Right atrium auricular region (tissue), 2 donors: Measurements from ENCODE around the gene SYT13. TPM values are rescaled to one million over a fixed set of nuclear protein-coding genes. Genes with fewer than 3 reads are reported as not detected.

ENCODE experiments used
- DNase-seq: peaks from one replicate; pipeline ENCODE4 v3.0.0-alpha.2; 2019; ENCODE audit warnings: low spot score
- H3K27ac ChIP-seq, 2 donors: fragments of 200-600 bp; sonication (generic); 1 replicate in 1 of 2; 2 replicates in 1 of 2; pipeline ENCODE4 v1.5.1; 2016 to 2019
- H3K27me3 ChIP-seq, 2 donors: fragments of 200-600 bp; sonication (generic); one replicate each; pipeline versions ENCODE4 v1.5.1 to v1.6.0; 2017 to 2019
- H3K36me3 ChIP-seq: fragments of 200-600 bp; sonication (generic); one replicate; pipeline ENCODE4 v1.5.1; 2016
- H3K4me1 ChIP-seq, 2 donors: fragments of 200-600 bp; sonication (generic); one replicate each; pipeline versions ENCODE4 v1.5.1 to v1.6.0; 2017 to 2019
- H3K4me3 ChIP-seq, 2 donors: fragments of 200-600 bp; sonication (generic); 1 replicate in 1 of 2; 2 replicates in 1 of 2; pipeline ENCODE4 v1.5.1; 2017 to 2019; ENCODE audit warnings: mild to moderate bottlenecking in 1 of 2, moderate library complexity in 1 of 2
- H3K9me3 ChIP-seq, 2 donors: fragments of 200-600 bp; sonication (generic); one replicate each; pipeline ENCODE4 v1.5.1; 2019
- total RNA-seq, 2 donors: library from RNA; depleted of rRNA; stranded (reverse); fragments of >200 nt; gene quantifications; one replicate each; pipeline ENCODE4 v1.1.0, GENCODE V29; 2016
- TF ChIP-seq, protein P1 (sequence below), 2 donors: fragments of 200-600 bp; sonication (generic); IDR thresholded peaks; one replicate each; pipeline ENCODE4 v1.5.1; 2019; ENCODE audit warnings: antibody characterized with exemption in 2 of 2

The SYT13 gene
- total RNA-seq, 2 donors from 2014 or later: 9.9 to 11.4 TPM

DNA sequence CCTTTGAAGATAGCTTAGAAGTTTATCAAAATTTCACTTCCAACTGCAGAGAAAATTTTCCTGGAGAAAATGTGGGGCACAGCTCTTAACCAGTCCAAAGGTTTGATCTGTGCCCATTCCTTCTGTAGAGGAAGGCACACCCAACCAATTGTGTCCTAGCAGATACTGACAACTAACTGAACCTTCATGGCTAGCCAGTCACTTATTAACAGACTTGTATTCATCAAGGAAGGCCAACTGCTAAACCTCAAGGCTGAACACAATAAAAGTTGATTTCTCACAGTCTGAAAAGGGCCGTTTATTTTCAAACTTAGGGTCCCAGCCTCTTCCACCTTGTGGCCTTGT is 19.5 kb downstream of the SYT13 start:
- TF ChIP-seq, protein P1, sequence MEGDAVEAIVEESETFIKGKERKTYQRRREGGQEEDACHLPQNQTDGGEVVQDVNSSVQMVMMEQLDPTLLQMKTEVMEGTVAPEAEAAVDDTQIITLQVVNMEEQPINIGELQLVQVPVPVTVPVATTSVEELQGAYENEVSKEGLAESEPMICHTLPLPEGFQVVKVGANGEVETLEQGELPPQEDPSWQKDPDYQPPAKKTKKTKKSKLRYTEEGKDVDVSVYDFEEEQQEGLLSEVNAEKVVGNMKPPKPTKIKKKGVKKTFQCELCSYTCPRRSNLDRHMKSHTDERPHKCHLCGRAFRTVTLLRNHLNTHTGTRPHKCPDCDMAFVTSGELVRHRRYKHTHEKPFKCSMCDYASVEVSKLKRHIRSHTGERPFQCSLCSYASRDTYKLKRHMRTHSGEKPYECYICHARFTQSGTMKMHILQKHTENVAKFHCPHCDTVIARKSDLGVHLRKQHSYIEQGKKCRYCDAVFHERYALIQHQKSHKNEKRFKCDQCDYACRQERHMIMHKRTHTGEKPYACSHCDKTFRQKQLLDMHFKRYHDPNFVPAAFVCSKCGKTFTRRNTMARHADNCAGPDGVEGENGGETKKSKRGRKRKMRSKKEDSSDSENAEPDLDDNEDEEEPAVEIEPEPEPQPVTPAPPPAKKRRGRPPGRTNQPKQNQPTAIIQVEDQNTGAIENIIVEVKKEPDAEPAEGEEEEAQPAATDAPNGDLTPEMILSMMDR (IDR thresholded peaks at IDR 0.05): no peak
- no peak overlapping the region for H3K4me3 ChIP-seq
- no peaks in the 10 kb centered on the region for H3K27me3 ChIP-seq
- H3K4me1 ChIP-seq: peaks cover 0 to 11% of the 10 kb centered on the region in 2 donors
- no peaks in the 10 kb centered on the region for H3K9me3 ChIP-seq
- no peaks in the 10 kb centered on the region for H3K36me3 ChIP-seq
- no peak for DNase-seq
- no peak overlapping the region for H3K27ac ChIP-seq

DNA sequence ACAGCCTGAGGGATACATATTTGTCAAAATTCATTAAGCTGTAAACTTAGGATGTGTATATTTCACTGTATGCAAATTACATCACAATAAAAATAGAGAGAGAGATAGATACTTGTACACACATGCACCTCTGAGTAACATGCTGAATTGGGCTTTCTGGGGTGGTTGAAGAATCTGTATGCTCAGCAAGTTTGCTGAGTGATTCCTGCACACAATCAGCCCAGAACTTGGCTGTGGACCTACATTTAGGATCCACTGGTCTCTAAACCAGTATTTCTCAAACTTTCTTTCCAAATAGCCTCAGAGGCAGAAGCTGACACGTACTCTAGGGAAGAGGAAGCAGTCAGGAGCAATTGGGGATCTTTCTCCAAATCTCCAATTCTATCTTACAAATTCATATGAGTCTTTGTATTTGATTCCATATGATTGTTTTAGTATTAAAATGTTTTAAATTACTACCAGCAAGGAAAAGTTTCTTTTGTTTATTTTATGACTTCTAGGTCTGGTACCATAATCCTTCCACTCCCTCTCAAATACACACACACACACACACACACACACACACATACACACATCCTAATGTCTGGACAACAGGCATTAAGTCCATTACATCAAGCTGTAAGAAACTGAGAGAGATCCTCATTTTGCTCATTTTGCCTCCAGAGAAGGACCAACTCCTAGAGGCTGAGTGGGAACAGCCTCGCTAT is 20.0 kb downstream of the SYT13 start:
- Histone ChIP-seq H3K4me3 (no peak overlapping the region), H3K9me3 (no peaks in the 10 kb centered on the region), H3K36me3 (no peaks in the 10 kb centered on the region), H3K4me1 (peaks cover 0 to 11% of the 10 kb centered on the region in 2 donors), H3K27ac (no peak overlapping the region), H3K27me3 (no peaks in the 10 kb centered on the region)
- DNase-seq: no peak
- TF ChIP-seq, protein P1 (IDR thresholded peaks at IDR 0.05): no peak

DNA sequence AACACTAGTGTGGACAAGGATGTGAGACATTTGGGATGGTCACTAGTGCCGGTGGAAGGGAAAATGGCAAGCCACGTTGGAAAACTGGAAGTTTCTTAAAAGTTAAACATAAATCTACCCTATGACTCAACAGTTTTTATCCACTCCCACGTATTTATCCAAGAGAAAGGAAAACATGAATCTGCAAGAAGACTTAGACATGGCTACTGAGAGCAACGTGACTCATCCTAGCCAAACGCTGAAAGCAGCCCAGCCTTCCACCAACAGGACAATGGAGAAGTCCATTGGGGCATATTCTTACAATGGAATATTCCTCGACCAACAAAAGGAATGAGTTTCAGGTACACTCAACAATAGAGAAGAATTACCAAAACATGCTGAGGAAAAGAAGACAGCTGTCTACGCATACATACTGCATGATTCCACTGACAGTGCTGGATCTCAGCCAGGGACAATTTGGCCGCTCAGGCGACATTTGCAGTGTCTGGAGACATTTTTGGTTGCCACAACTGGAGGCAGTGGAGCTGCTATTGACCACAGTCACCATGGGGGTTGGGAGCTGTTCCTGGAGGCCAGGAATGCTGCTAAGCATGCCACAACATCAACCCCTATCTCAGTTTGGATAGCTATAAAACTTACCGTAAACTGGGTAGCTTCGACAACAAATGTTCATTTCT is 21.2 kb downstream of the SYT13 start:
- H3K27me3 ChIP-seq: no peaks in the 10 kb centered on the region
- no peak overlapping the region for H3K27ac ChIP-seq
- H3K36me3 ChIP-seq: no peaks in the 10 kb centered on the region
- DNase-seq: no peak
- H3K4me1 ChIP-seq: peaks cover 0 to 11% of the 10 kb centered on the region in 2 donors
- no peaks in the 10 kb centered on the region for H3K9me3 ChIP-seq
- no peak overlapping the region for H3K4me3 ChIP-seq
- TF ChIP-seq, protein P1 (IDR thresholded peaks at IDR 0.05): no peak

DNA sequence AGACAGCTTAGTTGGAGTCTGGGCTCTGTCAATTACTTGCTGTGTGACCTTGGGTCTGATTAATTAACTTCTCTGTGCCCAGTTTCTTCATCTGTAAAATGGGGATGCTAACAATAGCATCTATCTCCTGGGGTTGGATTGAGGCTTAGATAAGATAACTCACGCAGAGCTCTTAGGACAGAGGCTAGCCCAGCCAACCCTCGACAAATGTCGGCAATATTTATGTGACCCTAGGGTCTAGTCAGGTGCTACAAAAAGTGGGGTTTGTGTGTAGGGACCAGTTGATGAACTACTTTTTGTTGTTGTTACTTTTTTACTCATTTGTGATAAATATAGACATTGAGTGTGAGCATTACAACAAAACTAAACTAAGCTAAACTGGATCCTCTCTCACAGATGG is 22.4 kb downstream of the SYT13 start:
- DNase-seq: no peak
- no peaks in the 10 kb centered on the region for H3K27me3 ChIP-seq
- no peak overlapping the region for H3K27ac ChIP-seq
- no peak overlapping the region for H3K4me3 ChIP-seq
- no peaks in the 10 kb centered on the region for H3K36me3 ChIP-seq
- no peaks in the 10 kb centered on the region for H3K9me3 ChIP-seq
- TF ChIP-seq, protein P1 (IDR thresholded peaks at IDR 0.05): no peak
- H3K4me1 ChIP-seq: peaks cover 0 to 11% of the 10 kb centered on the region in 2 donors

DNA sequence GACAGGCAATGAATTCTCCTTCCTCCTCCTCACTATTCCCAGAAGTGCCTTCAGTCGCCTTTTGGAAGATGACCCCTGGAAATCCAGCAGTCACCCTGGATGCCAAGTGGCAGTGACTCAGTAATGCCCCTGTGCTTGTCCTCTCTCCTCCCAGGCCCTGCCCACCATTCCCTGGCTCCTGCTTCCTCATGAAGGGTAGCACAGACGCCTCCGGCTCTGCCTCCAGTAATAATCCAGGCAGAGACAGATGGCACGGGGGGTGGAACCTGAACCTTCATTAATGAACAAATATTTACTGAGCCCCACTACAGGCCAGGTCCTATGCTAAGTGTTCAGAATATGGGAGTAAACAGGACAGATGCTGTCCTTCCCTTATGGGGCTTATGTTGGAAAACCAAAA is 23.2 kb downstream of the SYT13 start:
- Histone ChIP-seq H3K4me1 (peaks cover 0 to 10% of the 10 kb centered on the region in 2 donors), H3K4me3 (no peak overlapping the region), H3K9me3 (no peaks in the 10 kb centered on the region), H3K27ac (no peak overlapping the region), H3K36me3 (no peaks in the 10 kb centered on the region), H3K27me3 (no peaks in the 10 kb centered on the region)
- TF ChIP-seq, protein P1 (IDR thresholded peaks at IDR 0.05): no peak
- no peak for DNase-seq
